Astrocyte (in vitro differentiated cells and primary cell): ENCODE data around the gene MIA. TPM values are rescaled to one million over a fixed set of nuclear protein-coding genes. Genes with fewer than 3 reads are reported as not detected.
"Not testable (repeated sequence)": the region's sequence is repeated elsewhere in the genome, so short reads cannot be mapped to it uniquely, and the experiment has no call there.

ENCODE experiments used
- DNase-seq: peaks from one replicate; pipeline ENCODE4 v3.0.0-alpha.2; 2010; ENCODE audit warnings: low read depth
- FAIRE-seq: peaks from 2 replicates; lab custom pipeline; 2011; peaks lifted over from hg19 to GRCh38; lab: Jason Lieb, UNC
- H2AFZ ChIP-seq: 2 replicates; pipeline ENCODE4 v1.6.0; 2012; ENCODE audit warnings: low read depth, low read length, inconsistent platforms
- H3K27ac ChIP-seq: 2 replicates; pipeline ENCODE4 v1.5.1; 2011; ENCODE audit warnings: low read depth, low read length, inconsistent platforms
- H3K27me3 ChIP-seq: 2 replicates; pipeline ENCODE4 v1.6.0; 2011; ENCODE audit warnings: low read length, inconsistent platforms; ENCODE audit not compliant: insufficient read depth
- H3K36me3 ChIP-seq: 2 replicates; pipeline ENCODE4 v1.5.1; 2011; ENCODE audit warnings: low read length, inconsistent platforms; ENCODE audit not compliant: insufficient read depth
- H3K4me1 ChIP-seq: 2 replicates; pipeline ENCODE4 v1.5.1; 2011; ENCODE audit warnings: low read length, inconsistent platforms; ENCODE audit not compliant: insufficient read depth
- H3K4me2 ChIP-seq: 2 replicates; pipeline ENCODE4 v1.6.0; 2012; ENCODE audit warnings: low read length, inconsistent platforms
- H3K4me3 ChIP-seq: 2 replicates; pipeline ENCODE4 v1.5.1; 2011; ENCODE audit warnings: low read depth, mild to moderate bottlenecking, low read length, inconsistent platforms; ENCODE audit not compliant: insufficient read depth
- H3K79me2 ChIP-seq: 2 replicates; pipeline ENCODE4 v1.6.0; 2012; ENCODE audit warnings: mild to moderate bottlenecking, low read length, inconsistent platforms; ENCODE audit not compliant: insufficient read depth
- H3K9ac ChIP-seq: 2 replicates; pipeline ENCODE4 v1.6.0; 2012; ENCODE audit warnings: mild to moderate bottlenecking, low read length, inconsistent platforms
- H3K9me3 ChIP-seq: 2 replicates; pipeline ENCODE4 v1.5.1; 2012; ENCODE audit warnings: low read depth, mild to moderate bottlenecking, low read length, inconsistent platforms; ENCODE audit not compliant: insufficient read depth
- H4K20me1 ChIP-seq: 2 replicates; pipeline ENCODE4 v1.6.0; 2012; ENCODE audit warnings: low read length, inconsistent platforms; ENCODE audit not compliant: insufficient read depth
- H3K27ac Mint-ChIP-seq: one replicate; pipeline ENCODE4 v1.8.0; 2021; ENCODE audit warnings: mild to moderate bottlenecking, mixed read lengths; ENCODE audit not compliant: unreplicated experiment
- H3K27me3 Mint-ChIP-seq: one replicate; pipeline ENCODE4 v1.8.0; 2021; ENCODE audit warnings: low read depth, mixed read lengths; ENCODE audit not compliant: unreplicated experiment
- H3K36me3 Mint-ChIP-seq: one replicate; pipeline ENCODE4 v1.8.0; 2021; ENCODE audit warnings: low read depth, mixed read lengths; ENCODE audit not compliant: unreplicated experiment
- H3K4me1 Mint-ChIP-seq: one replicate; pipeline ENCODE4 v1.8.0; 2021; ENCODE audit warnings: low read depth, mixed read lengths; ENCODE audit not compliant: unreplicated experiment
- H3K4me3 Mint-ChIP-seq: one replicate; pipeline ENCODE4 v1.8.0; 2021; ENCODE audit warnings: mild to moderate bottlenecking, moderate library complexity, mixed read lengths; ENCODE audit not compliant: unreplicated experiment
- H3K9me3 Mint-ChIP-seq: one replicate; pipeline ENCODE4 v1.8.0; 2021; ENCODE audit warnings: mild to moderate bottlenecking, mixed read lengths; ENCODE audit not compliant: unreplicated experiment
- CTCF ChIP-seq: IDR thresholded peaks from 2 replicates; pipeline ENCODE4 v1.5.1; 2011; ENCODE audit warnings: low read depth, mild to moderate bottlenecking, inconsistent platforms, low read length, moderate library complexity; ENCODE audit not compliant: insufficient read depth
- EZH2 ChIP-seq: IDR thresholded peaks from 2 replicates; pipeline ENCODE4 v1.6.1; 2012; ENCODE audit warnings: mild to moderate bottlenecking, low read length, inconsistent platforms; ENCODE audit not compliant: insufficient read depth
- total RNA-seq: library from RNA; stranded (reverse); gene quantifications from 2 replicates; pipeline ENCODE4 v1.2.1, GENCODE V29; 2021

The MIA gene
- total RNA-seq, 1 donor from 2014 or later: 2.5 TPM

- H3K27me3 ChIP-seq: no peaks in the 10 kb centered on the region
- H3K9ac ChIP-seq: no peak overlapping the region
- Mint-ChIP-seq H3K36me3 (peaks cover 30% of the 10 kb centered on the region), H3K4me3 (no peak overlapping the region), H3K4me1 (peaks cover 6% of the 10 kb centered on the region), H3K27me3 (no peaks in the 10 kb centered on the region), H3K27ac (no peak overlapping the region), H3K9me3 (no peaks in the 10 kb centered on the region)
- H3K27ac ChIP-seq: no peak overlapping the region
- no peak for DNase-seq
- H4K20me1 ChIP-seq: peaks cover 61% of the 10 kb centered on the region
- no peak overlapping the region for H2AFZ ChIP-seq
- no peak for TF ChIP-seq EZH2
- TF ChIP-seq CTCF: no peak
- H3K4me2 ChIP-seq: no peak overlapping the region
- H3K36me3 ChIP-seq: peaks cover 51% of the 10 kb centered on the region
- peaks cover 7% of the 10 kb centered on the region for H3K4me1 ChIP-seq
- H3K4me3 ChIP-seq: no peak overlapping the region
- no peak for FAIRE-seq
- no peaks in the 10 kb centered on the region for H3K9me3 ChIP-seq
- peaks cover 36% of the 10 kb centered on the region for H3K79me2 ChIP-seq
Observed at GRCh38 chr19:40763963-40764362, 11.4 kb upstream of the MIA start.

- H3K36me3 Mint-ChIP-seq: peaks cover 36% of the 10 kb centered on the region
- not testable (repeated sequence) for H3K4me3 ChIP-seq
- peaks cover 32% of the 10 kb centered on the region for H3K36me3 ChIP-seq
Observed at GRCh38 chr19:40766385-40766784, 8.9 kb upstream of the MIA start.

GRCh38 chr19:40768869-40769268 lies 6.5 kb upstream of the MIA start:
- Mint-ChIP-seq H3K4me1 (peaks cover 6% of the 10 kb centered on the region), H3K4me3 (no peak overlapping the region), H3K27me3 (no peaks in the 10 kb centered on the region), H3K27ac (no peak overlapping the region), H3K36me3 (peaks cover 29% of the 10 kb centered on the region), H3K9me3 (peaks cover 3% of the 10 kb centered on the region)
- Histone ChIP-seq H4K20me1 (peaks cover 17% of the 10 kb centered on the region), H3K4me2 (no peak overlapping the region), H3K9ac (no peak overlapping the region), H3K9me3 (no peaks in the 10 kb centered on the region), H3K4me1 (no peaks in the 10 kb centered on the region), H2AFZ (no peak overlapping the region), H3K27ac (no peak overlapping the region), H3K27me3 (no peaks in the 10 kb centered on the region), H3K79me2 (no peaks in the 10 kb centered on the region), H3K36me3 (peaks cover 13% of the 10 kb centered on the region), H3K4me3 (no peak overlapping the region)
- TF ChIP-seq EZH2 (no peak), CTCF (no peak)
- DNase-seq: no peak
- no peak for FAIRE-seq

More at GRCh38 chr19:40766385-40766784, 8.9 kb upstream of the MIA start:
- H3K9me3 Mint-ChIP-seq, FAIRE-seq, H3K4me1 Mint-ChIP-seq, H3K27me3 Mint-ChIP-seq, H3K9me3 ChIP-seq, H3K4me2 ChIP-seq, H3K27ac Mint-ChIP-seq, H3K27me3 ChIP-seq, H2AFZ ChIP-seq, H3K4me1 ChIP-seq, DNase-seq, H3K27ac ChIP-seq, H3K4me3 Mint-ChIP-seq, H3K9ac ChIP-seq: not testable (repeated sequence)
- peaks cover 42% of the 10 kb centered on the region for H4K20me1 ChIP-seq
- peaks cover 16% of the 10 kb centered on the region for H3K79me2 ChIP-seq

GRCh38 chr19:40771101-40771862 lies 4.0 kb upstream of the MIA start:
- not testable (repeated sequence) for H3K4me1 ChIP-seq, FAIRE-seq, H3K4me3 Mint-ChIP-seq, DNase-seq, H3K27me3 ChIP-seq, H3K27me3 Mint-ChIP-seq, H3K9me3 ChIP-seq, H3K9me3 Mint-ChIP-seq, H2AFZ ChIP-seq, H3K9ac ChIP-seq, H4K20me1 ChIP-seq, H3K4me2 ChIP-seq, H3K4me3 ChIP-seq, H3K79me2 ChIP-seq, H3K36me3 ChIP-seq, H3K27ac ChIP-seq, H3K27ac Mint-ChIP-seq
- H3K36me3 Mint-ChIP-seq: peaks cover 17% of the 10 kb centered on the region
- H3K4me1 Mint-ChIP-seq: peaks cover 10% of the 10 kb centered on the region
